ENCODE results near the gene MR1.
A peak's percentile ranks its signal among the peaks of the same experiment; 100 is the strongest.

Gene MR1

GRCh38 chr1:181094416-181095212 is 60.8 kb downstream of the MR1 start:
- DNase-seq: no peak

DNA sequence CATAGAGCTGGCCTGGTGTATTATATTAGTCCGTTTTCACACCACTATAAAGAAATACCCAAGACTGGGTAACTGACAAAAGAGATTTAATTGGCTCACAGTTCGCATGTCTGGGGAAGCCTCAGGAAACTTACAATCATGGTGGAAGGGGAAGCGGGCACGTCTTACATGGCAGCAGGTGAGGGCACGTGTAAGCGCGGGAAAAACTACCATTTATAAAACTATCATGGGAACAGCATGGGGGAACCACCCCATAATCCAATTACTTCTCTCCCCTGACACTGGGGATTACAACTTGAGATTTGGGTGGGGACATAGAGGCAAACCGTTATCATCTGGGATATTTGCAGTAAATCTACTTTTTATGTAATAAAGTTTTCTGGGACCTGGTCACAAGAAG is 61.5 kb downstream of the MR1 start:
- DNase-seq: no peak

- DNase-seq: no peak
Observed at GRCh38 chr1:181095763-181096184, 62.0 kb downstream of the MR1 start.

- DNase-seq: no peak
Observed at GRCh38 chr1:181097242-181097641, 63.5 kb downstream of the MR1 start.

DNA sequence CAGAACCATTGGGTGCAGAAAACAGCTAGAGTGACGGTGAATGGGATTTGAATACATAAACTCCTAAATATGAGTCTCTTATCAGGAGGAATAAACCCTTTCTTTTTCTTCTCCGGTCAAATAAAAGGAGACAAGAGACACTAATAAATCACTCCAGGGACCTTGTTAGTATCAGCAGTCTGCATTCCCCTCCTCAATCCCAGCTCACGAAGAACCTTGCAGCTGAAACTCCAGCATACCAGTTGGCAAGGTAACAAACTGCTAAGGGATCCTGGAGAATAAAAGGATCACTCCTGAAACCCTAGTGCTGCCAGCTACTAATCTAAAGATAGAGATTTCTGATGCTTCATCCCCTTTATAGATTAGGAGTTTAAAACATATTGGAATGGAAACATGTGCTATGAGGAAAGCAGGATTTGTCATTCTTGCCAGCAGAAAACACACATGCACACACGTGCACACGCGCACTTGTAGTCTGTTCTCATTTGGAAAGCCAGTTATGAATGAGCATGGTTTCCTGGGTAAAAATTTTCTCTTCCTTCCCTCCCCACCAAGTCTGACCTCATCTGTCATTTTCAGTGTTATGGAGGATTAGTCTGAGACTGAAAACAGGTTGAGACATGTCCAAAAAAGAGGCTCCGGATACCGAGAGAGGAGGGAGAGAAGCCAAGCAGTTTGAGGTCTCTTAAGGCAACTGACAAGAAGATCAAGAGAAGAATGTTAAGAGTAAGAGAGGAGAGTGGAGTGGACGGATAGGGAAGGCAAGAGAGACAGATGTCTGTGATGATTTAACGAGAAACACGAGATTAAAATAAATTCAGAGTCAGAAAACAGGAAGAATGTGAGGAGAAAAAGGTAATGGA is 65.6 kb downstream of the MR1 start:
- no peak for DNase-seq

- DNase-seq: no peak
Observed at GRCh38 chr1:181100015-181100905, 66.5 kb downstream of the MR1 start.

GRCh38 chr1:181100934-181101333 is 67.2 kb downstream of the MR1 start:
- DNase-seq: no peak

DNA sequence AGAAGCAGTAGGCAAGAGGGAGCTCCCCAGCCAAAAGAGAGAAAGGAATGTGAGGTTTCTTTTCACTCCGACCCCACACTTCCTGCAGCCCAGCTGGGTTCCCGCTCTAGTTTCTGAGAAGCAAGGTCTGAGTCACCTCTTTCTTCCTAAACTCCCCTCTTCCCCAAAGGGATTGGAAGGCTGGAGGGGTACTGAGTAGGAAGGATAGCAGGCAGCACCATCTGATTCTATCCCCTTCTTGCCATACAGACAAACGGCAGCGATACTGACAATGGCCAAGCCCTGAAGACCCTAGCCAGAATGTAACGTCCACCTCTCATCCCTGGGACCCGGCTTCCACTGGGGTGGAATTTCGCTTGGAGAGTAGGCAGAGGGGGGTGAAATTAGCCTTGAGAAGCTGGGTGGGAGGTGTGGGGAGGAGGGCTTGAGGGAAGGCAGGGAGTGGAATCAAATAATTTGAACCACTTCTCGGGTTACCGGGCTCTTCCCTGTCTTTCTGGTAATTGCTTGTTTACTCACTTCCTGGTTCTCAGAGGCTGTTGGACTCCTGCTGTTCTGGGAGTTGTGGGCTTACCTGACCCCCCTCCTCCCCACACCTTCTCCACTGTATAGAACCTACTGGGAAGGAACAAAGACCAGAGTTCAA is 67.9 kb downstream of the MR1 start:
- DNase-seq: no peak

GRCh38 chr1:181102841-181103240 is 69.1 kb downstream of the MR1 start:
- no peak for DNase-seq

- DNase-seq: no peak
Observed at GRCh38 chr1:181103399-181103798, 69.6 kb downstream of the MR1 start.

- DNase-seq: peak in 1 of 4 experiments; percentile 9
Observed at GRCh38 chr1:181104042-181104789, 70.4 kb downstream of the MR1 start.

GRCh38 chr1:181104790-181105133 is 71.0 kb downstream of the MR1 start:
- DNase-seq: peak in 2 of 4 experiments; percentile 24 to 42

- DNase-seq: peak; percentile 70 to 92 (median 82)
Observed at GRCh38 chr1:181105134-181106021, 71.6 kb downstream of the MR1 start.

- DNase-seq: no peak
Observed at GRCh38 chr1:181106022-181106312, 72.2 kb downstream of the MR1 start.

GRCh38 chr1:181106479-181106878 is 72.7 kb downstream of the MR1 start:
- DNase-seq: no peak

DNA sequence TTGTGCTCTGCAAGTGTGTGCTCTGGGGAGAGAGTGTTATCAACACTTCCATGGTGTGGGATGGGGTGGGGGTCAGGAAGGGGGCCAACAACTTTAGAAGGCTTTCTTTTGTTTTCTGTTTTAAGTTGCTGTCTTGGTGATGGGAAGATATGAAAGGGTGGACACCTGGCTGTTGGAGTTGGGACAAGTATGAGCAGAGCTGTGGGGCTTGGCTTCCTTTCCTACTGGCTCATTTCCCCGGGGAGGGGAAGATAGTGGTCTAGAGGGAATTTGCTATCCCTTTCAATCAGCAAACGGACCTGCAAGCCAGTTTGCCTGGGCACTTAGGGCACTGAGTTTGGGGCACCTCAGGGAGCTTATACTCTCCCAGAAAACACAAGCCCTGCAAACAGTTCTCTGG is 73.9 kb downstream of the MR1 start:
- DNase-seq: no peak

GRCh38 chr1:181108304-181108867 is 74.6 kb downstream of the MR1 start:
- DNase-seq: no peak

DNA sequence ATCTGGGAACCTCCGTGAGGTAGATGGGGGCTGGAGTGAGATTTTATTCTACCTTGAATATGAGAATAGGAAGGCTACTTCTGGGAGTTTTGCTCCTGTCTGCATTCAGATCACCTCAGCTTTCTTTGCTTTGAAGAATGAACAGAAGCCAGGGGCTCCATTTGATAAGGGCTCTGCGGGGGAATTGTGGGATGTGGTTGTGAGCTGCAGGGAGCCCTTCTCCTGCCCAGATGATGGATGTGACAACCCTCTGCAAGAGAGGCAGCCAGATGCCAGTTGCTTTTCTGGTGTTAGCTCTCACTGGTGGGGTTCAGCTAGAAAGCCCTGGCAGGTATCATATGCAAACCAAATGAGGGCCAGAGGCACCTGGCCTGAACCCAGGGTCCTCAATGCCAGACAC is 76.2 kb downstream of the MR1 start:
- no peak for DNase-seq
